HG02623 (cell line): ENCODE data around the gene DTHD1.
A peak's percentile ranks its signal among the peaks of the same experiment; 100 is the strongest.

Experiments
- ATAC-seq: cut with Tn5 transposase; IDR thresholded peaks from one replicate; pipeline ENCODE4 v1.9.1; 2021; ENCODE audit warnings: moderate library complexity; ENCODE audit not compliant: unreplicated experiment

DTHD1 gene

GRCh38 chr4:36269101-36269500 lies 12.3 kb upstream of the DTHD1 start:
- ATAC-seq: no peak

DNA sequence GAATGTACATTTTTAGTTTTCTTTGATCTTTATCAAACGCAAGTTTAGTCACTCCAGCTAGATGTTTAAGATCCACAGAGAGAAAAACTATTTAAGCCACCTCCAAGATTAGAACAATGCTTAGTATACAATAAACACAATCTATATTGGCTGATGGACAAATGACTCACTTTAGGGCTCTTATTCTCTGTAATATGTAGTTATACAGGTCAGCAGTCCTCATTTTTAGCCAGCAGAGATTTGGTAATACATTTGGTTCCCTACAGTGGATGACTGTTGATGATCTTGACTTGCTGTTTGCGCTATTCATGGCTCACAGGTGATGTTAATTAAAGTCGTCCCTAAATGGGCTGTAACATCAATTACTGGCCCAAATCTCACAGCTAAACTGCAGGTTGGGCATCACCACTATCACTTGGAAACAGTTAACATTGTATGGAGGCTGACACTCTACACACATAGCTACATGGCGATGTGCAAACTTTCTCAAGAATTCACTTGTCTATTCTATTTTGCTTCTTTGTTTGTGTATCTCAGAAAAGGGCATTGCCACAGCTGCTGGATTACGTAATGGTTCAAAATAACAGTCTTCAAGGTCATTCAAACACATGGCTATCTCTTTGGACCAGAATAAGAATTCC lies 11.8 kb upstream of the DTHD1 start:
- ATAC-seq: no peak

DNA sequence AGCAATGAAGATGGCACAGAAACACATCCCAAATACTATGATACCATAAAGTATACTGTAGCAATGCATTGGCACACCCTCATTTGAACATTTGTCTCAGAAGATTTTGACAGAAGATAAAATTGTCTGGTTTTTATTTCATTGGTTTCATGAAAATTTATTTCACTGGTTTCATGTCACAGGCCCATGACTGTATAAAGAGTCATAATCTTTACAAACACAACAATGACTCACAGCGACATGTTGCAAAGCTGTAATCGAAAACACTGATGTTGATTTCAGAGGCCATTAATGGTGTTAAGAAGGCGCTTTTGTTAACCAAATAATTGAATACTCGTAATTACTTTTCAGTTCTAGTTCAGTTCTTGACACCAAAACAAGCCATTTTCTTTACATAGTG lies 8.1 kb upstream of the DTHD1 start:
- ATAC-seq: no peak

GRCh38 chr4:36274158-36274557 lies 7.3 kb upstream of the DTHD1 start:
- ATAC-seq: no peak

- peak; percentile 55 for ATAC-seq
These were observed 3.9 kb upstream of the DTHD1 start for GRCh38 chr4:36277533-36277932.

DNA sequence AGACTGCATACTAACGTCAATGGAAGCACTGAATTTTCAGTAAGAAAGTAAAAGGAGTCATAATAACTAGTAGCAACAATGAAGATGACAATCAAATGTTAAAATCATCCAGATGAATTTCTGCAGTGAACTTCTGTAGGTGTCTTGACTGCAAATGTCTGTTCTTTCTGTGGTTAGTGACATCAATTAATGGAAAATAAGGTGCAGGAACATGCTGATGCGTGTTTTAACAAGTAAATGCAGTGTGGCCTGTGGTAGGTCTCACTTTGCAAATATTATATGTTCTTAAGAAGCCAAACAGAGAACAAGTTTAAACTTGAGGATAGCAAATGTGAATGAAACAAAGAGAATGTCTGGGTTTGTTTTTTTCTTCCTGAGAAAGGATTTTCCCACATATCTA lies 2.6 kb upstream of the DTHD1 start:
- ATAC-seq: no peak

GRCh38 chr4:36280555-36280954 lies 861 bp upstream of the DTHD1 start:
- no peak for ATAC-seq

DNA sequence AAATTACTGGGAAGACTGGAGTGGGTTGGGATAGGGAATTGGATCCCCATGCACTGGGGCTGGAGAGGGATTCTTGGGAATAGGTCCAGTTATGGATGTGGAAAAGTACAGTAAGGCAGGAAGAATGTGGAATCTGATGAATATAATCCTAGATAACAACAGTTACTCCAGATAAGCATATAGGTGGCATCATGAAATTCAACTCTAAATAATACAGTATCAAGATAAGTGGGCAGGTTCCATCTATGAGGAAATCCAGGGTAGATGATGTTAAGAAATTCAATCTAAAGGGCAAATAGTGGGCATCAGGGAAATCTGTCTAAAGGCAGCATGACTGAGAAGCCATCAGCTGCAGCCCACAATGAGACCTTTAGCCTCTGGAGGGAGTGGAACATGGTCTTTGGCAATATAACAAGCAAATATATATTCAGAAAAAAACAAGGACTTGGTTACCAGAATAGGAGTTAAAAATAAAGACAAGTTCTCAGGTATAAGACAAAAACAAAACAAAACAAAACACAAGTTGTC lies 1.2 kb downstream of the DTHD1 start:
- ATAC-seq: no peak

- no peak for ATAC-seq
These were observed 2.6 kb downstream of the DTHD1 start for GRCh38 chr4:36283912-36284465.

DNA sequence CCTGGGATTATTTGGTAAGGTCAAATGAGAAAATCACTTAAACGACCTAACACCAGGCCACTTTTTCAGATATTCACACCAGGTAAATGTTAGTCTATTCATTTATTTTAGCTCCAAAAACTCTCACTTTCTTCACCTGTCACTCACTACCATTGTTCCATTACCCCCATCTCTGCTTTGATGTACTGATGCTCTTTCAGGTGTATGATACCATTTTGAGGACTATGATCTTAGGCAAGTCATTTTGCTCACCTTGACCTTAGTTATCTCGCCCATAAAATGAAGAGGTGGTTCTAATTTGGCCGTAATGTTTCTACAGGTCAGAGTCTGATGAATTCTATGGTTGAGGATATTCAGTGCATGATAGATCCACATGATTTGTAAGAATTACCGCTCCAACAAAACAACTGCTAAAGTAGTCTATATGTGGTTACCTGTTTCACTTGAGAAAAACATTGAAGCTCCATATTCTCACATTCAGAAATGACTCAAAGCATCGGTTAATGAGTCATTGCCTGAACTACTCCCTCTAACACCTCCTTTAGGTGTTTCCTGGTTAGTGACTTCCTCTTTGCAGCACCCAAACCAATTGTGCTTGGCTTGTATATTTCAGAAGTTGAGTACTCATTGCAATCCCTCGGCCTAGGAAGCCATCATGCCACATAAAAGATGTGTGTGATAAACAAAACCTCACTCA lies 4.5 kb downstream of the DTHD1 start:
- ATAC-seq: peak; percentile 98

DNA sequence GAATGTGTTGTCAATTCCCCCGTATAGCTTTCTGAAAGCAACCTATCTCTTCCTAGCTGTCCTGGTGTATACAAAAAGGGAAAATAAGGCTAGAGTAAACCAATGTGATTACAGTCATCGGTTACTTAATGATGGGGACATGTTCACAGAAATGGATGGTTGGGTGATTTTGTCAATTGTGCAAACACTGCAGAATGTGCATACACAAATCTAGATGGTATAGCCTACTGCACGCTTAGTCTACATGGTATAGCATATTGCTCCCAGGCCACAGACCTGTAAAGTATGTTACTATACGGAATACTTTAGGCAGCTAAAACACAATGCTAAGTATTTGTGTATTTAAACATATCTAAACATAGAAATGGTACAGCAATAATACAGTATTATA lies 5.1 kb downstream of the DTHD1 start:
- ATAC-seq: no peak

- ATAC-seq: no peak
These were observed 7.5 kb downstream of the DTHD1 start for GRCh38 chr4:36288731-36289426.

DNA sequence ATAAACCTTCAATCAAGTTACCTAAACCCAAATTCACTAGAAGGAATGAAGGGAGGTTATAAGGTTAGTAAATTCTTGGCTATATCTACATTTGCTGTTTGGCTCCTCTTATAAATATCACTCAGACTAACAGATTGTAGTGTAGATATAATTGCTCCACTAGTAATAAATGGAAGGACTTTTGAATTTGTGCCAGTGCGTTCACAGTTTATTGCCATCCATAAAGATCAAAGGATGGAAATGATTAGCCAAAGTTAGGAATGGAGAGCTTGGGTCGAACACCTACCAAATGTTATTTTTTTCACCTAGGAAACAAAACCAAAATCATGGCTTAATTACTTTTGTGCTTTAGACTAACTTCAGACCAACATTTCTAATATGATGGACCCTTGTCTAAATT lies 9.2 kb downstream of the DTHD1 start:
- no peak for ATAC-seq

GRCh38 chr4:36292556-36293188 lies 11.3 kb downstream of the DTHD1 start:
- ATAC-seq: no peak

GRCh38 chr4:36301127-36301526 lies 19.7 kb downstream of the DTHD1 start:
- ATAC-seq: no peak

DNA sequence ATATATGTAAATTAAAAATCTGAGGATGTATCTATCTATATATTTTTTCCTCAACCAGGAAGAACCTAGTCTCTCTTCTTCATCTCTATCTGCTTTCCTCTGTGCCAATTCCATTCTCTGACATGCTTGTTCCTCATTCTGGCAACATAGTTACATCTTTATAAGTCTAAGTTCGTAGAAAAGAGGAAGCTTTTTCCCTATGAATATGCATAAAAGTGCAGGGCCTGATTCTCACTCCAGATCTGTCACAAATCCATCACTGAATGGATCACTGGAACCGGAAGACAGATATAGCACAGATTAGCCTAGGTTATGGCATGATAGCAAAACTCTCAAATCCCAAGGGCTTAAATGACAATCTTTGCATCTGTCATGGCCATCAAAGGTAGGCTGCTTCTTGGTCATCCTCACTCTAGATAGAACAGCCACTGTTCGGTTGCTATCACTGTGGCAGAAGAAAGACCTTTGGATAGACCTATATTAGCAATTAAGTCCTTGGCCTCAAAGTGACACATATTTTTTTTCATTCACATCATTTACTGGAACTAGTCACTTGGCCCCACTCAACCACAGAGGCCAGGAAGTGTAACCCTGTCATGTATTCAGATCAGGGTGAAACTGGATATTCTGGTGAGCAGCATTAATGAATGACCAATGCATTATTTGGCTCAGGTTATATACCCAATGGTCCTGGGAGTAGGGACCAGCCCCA lies 22.2 kb downstream of the DTHD1 start:
- ATAC-seq: peak; percentile 89

- peak; percentile 30 for ATAC-seq
These were observed 22.8 kb downstream of the DTHD1 start for GRCh38 chr4:36304138-36304681.

DNA sequence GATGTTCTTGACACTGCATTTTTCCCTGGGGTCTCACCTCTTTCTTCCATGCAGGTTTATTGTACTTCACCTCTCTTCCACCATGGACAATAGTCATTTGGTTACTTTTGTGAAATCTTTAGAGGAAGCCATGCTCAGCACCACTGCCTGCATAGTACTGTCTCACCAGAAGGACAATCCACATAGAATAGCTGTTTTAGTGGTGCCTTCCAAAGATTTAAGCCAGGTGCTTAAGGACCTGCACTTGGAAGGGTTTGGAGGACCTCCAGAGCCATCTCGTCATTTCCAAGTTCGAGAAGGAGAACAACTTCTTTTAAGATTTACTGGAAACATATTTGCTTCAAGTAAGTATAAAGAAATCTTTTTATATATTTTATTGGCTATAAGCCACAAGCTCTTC lies 26.7 kb downstream of the DTHD1 start:
- ATAC-seq: no peak

- no peak for ATAC-seq
These were observed 28.8 kb downstream of the DTHD1 start for GRCh38 chr4:36310216-36310615.

DNA sequence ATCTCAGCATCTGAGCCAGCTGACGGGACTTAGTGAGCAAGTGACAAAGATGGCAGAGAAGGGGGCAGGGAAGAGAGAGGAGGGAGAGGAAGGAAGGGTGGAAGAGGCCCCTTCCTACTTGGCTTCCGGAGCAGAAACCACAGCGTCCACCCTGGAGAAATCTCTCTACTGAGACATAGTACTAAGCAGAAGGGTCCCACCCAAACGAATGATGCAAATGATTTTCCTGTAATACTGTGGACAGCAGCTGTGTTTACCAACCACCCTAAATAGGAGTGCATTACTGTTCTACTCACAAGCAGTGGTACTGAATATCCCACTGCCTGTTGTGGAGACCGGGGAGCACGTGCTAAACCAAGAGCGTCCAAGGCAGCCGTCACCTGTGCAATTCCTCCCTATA lies 29.4 kb downstream of the DTHD1 start:
- ATAC-seq: peak; percentile 85
